ENCODE results near the gene RSAD1.

DNA sequence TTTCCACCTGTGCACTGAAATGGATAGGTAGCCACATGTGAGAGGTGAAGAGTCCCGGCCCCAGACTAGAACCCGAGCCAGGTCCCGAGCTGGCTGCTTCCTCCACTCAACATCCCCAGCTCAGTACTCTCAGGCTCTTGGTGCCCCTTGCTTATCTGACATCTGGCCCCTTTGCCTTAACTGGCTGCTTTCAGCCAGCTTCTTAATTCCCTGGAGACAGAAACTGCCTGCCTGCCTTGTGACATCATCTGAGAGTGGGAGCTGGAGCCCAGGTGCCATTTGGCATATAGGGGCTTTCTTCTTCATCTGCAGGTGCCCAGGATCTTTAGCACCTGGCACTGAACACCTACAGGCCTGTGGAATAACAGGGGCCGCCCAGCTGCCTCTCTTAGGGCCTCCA lies 18.9 kb upstream of the RSAD1 start:
- TF ChIP-seq, protein P1, sequence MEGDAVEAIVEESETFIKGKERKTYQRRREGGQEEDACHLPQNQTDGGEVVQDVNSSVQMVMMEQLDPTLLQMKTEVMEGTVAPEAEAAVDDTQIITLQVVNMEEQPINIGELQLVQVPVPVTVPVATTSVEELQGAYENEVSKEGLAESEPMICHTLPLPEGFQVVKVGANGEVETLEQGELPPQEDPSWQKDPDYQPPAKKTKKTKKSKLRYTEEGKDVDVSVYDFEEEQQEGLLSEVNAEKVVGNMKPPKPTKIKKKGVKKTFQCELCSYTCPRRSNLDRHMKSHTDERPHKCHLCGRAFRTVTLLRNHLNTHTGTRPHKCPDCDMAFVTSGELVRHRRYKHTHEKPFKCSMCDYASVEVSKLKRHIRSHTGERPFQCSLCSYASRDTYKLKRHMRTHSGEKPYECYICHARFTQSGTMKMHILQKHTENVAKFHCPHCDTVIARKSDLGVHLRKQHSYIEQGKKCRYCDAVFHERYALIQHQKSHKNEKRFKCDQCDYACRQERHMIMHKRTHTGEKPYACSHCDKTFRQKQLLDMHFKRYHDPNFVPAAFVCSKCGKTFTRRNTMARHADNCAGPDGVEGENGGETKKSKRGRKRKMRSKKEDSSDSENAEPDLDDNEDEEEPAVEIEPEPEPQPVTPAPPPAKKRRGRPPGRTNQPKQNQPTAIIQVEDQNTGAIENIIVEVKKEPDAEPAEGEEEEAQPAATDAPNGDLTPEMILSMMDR (IDR thresholded peaks at IDR 0.05), result no peak
- TF ChIP-seq POLR2A (IDR thresholded peaks at IDR 0.05), result no peak
